ENCODE results near the gene RGS16.

Gene RGS16

DNA sequence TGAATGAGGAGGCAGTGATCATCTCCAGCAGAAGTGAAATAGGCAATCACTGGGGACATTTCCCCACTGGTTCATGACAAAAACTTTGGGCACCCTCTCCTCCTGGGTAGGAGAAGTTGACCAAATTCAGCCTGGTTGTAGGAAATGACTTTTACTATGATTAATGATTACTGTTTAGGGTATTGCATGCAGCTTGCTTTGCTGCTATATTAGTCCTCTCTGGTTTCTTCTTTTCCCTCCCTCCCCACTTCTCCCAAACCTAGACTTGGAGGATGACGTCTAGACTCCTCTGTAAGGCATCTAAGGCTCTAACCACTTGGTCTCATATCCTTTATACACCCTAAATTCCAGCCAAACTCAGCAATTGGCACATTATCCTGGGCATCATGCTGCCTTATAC, 3.4 kb upstream of the RGS16 start:
- DNase-seq, result no peak

DNA sequence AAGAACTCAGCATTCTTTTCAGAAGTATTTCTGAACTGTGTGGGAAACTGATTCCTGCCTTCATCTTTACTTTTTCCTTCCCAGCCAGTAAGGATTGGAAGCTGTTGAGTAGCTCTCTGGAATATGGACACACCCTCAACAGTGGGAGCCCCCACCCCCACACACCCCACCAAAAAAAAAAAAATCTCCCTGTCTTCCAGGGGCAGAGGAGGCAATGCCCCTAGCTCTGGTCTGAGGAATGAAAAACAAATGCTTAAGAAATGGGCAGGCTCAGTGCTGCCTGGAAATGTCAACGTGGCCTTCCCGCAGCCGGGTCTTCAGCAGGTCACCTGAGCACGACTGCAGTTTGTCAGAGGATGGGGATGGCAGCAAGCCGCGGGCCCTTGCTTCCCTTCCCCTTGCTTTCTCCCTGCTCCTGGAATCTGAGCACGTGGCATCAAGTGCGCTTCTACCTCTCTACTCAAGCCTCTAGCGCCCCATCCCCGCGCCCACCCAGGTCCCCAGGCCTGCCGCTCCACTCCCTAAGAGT, 479 bp downstream of the RGS16 start:
- no peak for DNase-seq

DNA sequence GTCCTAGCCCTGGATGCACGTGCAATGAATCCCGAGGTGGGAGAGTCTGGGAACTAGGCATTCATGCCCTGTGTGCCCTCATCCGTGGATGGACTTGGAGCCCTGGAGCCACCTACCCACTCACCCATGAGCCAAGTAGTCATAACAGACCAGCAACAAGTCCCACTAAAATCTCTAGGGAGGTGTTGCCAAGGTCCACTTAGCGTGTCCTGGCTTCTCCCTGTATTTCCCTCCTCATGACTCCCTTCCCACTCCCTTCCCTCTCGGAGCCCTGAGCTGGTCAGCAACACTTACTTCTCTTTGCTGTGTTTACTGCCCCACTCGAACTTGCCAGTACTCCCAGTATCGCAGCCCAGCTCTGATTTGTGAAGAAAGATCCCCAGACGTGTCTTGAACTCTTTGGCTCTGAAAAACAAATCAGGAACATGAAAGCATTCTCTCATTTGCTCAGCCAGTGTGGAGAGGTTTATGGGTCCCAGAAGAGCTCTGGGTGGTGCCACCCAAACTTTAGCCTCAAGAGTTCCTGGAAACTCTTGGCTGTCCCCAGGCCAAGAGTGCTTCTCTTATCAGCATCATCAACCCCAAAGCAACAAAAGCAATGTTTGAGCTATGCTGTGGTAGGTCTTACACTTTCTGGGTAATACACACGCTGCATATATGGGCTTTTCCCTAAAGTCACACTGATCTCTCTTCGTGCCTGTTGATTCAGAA, 1.1 kb downstream of the RGS16 start:
- no peak for DNase-seq

DNA sequence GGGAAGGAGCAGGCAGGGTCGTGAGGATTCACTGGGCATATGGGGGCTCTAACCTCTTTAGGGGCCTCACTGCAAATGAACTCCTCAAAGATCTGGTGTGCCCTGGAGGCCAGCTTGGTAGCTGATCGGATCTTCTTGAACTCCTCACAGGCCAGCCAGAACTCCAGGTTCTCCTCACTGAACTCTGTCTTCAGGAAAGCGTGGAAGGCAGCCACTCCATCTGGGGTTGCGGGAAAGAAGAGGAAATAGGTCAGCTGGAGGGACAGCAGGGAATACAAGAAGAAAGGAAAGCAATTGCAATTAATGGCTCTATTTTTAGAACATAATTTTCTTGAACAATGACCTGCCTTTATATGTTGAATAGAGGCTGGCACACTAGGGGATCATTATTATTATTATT, 2.3 kb downstream of the RGS16 start:
- no peak for DNase-seq

DNA sequence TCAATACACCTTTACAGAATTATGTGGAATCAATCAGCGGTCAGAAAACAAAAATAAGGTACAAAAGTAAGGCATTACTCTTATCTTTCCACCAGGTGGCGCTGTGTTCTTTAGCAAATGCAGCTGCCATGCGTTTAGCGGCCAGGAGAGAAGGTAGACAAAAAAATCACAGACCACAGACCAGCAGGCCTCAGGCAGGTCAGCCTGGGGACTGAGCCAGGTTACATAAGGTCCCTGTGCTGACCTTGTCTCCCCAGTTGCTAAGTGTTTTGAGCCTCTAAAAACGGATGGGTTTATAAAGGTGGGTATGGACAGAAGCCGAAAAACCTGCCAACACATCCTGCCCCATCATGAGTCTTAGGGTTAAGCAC, 2.8 kb downstream of the RGS16 start:
- peak; percentile 74 for DNase-seq

DNA sequence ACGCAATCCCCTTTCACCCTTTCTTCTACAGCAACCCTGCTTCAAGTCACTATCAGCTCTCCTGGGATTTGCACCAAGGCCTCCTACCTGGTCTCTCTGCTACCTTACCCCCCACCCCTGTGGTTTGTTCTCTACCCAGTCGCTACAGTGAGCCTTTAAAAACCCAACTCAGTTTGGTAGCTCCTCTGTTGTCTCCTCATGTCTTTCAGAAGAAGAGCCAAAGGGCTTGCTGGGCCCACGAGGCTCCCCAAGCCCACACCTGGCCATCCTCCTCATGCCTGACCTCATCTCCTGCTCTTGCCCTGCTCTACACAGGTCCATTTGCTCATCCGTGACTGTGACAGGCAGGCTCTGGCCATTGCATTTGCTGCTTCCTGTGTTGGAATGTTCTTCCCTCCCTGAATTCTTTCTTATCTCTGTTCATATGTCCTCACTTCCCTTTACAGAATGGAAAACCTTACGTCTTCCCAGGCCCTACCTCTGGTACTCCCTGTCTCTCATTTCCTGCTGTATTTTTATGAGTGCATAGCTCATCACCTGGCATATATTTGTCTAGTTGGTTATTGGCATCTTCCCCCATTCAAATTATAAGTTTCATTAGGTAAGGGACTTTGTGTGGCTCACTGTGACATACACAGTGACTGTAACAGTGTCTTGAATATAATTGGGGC, 3.3 kb downstream of the RGS16 start:
- no peak for DNase-seq

DNA sequence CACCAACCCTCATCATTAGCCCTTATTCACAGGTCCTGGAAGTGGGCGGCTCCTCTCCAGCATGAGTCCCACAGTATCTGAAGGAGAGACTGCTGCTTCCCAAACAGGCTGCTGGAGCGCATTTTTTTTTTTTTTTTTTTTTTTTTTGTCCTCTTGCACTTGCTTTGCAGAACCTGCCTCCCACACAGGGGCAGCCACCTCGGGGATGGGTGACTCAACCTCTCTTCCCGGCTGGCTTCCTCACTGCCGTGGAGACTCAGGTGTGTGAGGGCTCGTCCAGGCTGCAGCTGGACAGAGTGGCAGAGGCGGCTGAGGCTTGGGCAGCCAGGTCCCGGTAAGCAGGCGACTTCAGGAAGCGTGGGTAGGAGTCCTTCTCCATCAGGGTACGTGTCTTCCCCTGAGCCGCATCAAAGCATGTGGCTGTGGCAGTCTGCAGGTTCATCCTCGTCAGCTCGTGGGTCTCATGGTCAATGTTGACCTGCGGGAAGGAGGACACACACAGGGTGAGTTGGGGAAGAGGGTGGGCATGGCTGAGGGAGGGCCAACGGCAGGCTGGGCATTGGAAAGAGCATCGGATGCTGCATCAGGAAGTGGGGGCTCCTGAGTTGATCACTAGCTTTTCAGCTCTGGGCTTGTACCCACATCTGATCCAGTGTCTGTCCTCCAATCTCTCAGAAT, 4.0 kb downstream of the RGS16 start:
- DNase-seq, result no peak

DNA sequence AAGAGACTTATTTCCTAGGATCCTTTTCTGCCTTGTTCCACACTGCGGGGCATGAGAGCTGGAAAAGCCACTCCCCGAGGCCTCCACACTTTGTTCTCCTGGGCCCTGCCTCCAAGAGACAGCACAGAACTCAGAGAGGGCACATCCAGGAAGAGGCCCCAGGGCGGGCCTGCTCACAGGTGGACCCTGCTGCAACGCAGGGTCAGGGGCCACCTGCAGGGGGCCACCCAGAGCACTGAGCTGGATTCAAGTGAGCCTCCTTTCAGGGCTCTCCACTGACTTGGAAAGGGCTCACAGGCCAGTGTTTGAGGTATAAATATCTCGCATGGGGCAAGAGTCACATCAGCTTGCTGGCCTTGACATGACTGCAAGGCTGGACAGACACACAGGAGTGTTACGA, 4.8 kb downstream of the RGS16 start:
- DNase-seq, result no peak

DNA sequence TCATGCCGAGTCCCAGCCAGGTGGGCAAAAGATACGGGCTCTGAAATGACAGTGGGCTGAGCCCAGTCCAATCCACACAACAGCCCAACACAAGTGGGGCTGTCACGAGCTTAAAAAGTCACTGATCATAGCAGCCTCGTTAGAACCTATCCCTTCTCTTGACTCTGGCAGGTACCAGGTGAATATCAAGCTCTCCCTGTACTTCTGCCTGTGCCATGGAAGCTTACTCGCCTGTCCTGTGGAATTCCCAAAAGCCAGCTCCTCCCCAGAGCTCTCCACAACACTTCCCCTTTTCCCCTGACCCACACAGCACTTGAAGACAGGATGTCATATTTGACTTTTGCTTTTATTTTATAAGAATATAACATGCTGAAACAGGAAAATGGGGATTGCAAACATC, 5.9 kb downstream of the RGS16 start:
- no peak for DNase-seq

DNA sequence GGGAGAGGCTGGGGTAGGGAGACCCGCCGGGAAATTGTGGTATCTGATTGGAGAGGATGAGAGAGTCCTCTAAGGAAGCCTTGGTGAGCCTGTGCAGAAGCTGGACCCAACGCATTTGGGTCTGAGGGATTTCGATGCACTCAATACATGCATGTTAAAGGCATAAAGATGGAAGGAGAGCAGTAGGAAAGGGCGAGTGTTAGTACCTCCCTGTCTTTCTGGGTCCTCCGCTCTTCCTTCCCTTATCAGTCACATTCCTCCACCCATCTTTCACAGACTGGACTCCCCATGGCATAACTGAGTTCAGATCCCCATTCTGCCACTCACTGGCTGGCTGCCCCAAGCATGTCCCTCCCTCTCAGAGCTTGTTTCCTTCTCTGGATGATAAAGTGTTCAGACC, 7.3 kb downstream of the RGS16 start:
- no peak for DNase-seq

DNA sequence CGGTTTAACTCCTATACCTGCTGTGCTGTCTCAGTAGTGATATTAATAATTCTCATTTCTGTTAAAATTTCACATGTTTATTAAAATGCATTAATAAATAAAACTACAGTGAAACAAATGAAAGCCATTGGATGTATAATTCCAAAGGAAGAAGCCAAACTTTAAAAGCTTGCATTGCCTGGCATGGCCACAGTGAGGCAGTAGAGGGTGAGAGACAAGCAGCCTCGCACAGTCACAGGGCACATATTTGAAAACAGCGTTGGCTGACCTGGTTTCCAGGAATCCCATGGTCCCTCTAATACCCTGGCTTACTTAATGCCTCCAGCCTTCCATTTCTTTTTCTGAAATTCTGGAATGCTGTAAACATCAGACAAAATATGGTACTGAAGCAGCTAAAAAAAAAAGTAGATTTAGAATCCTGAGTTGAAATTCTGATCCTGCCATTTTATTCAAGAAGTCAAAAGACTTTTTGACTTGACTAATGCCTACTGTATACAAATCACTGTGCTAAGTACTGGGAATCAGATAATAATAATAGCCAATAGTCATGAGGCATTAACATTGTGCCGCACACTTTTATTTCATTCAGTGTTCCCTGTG, 8.4 kb downstream of the RGS16 start:
- peak; percentile 23 for DNase-seq

DNA sequence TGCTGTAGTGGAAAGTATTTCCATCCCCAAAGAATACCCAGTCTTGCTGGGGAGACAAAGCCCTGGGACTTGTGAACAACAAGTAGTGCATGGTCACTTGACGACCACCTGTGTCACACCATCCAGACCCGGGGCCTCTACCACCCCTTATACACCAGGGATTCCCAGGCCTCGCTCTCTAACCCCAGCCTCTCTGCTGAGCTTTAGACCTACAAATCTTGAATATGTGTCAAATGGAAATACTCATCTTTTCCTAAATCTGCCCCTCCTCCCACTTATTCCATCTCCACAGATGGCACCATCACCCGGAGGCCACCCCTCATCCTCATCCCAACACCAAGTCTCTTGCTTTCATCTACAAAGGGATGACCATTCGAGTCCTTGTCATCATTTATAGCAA, 14.3 kb downstream of the RGS16 start:
- DNase-seq, result no peak

DNA sequence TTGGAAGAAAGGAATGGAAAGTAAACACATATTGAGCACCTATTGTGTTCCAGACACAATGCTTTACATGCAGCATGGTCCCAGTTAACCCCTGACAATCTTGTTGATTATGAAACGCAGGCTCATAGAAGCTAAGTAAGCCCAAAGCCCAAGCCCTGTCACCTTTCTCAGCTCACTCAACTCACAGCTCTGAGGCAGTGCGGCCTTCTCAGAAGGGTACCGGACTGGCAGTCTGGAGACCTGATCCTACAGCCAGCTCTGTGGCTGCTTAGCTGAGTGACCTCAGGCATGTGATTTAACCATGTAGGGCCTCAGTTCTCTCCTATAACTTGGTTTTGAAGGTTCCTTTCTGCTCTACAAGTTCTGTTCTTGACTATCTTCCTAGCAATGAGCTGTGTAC, 14.7 kb downstream of the RGS16 start:
- DNase-seq, result no peak

DNA sequence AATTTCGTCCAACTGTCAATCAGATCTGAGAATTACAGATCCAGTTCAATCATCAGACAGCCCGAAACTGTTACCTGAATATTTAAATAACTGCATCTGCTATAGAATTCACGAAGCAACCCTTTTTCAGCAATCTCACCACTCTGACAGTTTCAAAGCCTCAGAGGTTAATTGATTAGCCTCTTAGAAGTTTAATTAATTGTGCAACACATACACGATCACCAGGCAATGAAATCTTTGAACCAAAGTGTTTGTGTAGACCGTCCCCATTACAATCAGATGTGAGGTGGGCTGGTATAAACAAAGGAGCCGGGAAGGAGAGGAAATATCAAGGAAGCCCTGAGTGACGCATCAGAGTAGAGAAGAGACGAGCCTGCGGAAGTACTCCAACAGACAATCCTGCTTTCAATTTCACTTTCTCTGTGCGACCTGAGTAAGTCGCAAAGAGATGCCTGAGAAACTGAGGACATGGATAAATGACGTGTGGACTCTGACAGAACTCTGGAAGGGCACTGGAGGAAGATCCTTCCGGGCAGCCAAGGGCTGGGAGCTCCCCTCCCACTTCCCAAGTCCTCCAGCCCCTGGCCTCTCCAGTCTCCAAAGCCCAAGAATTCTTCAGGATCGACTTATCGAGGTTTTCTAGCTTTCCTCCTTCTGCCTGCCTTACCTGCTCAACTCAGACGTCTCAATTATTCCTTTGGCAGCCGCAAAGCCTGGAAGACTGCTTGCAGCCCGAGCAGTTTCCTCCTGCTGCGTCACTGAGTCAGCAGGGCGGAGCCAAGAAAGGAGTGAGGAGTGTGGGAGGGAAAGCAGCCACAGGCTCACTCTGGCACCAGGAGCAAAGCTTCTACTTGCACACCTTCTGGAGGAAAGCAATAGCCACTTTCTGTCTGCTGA, 15.4 kb downstream of the RGS16 start, which contains the start of gene RNASEL:
Gene RNASEL, minus strand, starts transcription at position 757 of the 897 bp plus-strand sequence. CDS start 2,450 bp downstream, outside the sequence.
- DNase-seq, result peak; percentile 45

DNA sequence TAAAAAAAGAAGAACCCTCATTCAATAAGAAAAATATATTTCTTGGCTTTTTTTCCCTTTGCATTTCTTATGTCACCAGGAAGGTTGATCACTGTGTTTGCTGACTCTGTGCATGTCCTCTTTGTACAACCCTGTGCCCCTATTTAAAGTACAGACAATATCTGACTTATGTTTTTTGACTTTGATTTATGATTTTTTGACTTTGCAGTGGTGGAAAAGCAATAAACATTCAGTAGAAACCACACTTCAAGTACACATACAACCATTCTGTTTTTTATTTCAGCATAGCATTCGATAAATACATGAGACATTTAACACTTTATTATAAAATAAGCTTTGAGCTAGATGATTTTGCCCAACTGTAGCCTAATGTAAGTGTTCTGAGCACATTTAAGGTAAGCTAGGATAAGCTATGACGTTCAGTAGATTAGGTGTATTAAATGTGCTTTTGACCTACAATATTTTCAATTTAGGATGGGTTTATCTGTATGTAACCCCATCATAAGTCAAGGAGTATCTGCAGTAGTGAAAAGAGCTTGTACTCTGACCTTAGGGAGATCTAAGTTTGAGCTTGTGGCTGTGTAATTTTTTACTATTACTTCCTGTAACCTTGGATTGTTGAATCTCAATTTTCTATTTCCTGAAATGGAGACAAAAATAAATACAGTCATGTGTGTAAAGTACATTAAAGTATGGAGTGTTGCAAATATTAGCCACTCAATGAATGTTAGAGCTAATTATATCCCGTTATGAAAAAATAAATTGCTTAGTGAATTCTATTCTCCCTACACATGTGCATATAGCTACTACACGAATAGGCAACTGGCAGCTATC, 16.3 kb downstream of the RGS16 start:
- no peak for DNase-seq

DNA sequence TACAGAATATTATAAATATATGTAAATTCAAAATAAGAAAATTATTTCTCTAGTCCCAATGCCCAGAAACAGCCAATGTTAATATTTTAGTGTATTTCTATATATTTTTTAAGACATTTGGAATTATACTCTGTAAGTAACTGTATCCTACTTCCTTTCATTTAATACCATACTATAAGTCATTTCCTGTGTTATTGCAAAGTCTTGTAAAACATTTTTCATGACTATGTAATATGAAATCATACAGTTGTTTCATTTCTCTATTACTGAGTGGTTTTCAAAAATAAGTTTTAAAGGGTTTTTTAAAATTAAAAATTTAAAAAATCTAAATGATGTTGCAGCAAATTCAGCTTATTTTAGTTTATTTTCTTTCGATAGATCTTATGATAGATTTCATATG, 17.1 kb downstream of the RGS16 start:
- no peak for DNase-seq

DNA sequence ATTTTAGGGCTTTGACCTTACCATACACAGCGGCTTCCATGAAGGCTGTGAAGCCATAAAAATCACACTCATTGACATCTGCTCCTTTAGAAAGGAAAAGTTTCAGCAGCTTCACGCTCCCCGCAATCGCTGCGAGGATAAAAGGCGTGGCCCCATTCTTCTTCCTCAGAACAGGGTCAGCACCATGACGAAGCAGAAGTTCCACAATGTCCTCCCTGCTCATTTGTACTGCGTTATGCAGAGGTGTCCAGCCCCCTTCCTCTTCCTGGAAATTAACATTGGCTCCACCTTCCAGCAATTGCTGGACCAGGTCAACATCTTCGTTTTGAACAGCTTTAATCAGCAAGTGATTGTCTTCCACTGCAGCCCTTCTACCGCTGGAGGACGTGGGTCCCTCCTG, 17.8 kb downstream of the RGS16 start:
- no peak for DNase-seq

DNA sequence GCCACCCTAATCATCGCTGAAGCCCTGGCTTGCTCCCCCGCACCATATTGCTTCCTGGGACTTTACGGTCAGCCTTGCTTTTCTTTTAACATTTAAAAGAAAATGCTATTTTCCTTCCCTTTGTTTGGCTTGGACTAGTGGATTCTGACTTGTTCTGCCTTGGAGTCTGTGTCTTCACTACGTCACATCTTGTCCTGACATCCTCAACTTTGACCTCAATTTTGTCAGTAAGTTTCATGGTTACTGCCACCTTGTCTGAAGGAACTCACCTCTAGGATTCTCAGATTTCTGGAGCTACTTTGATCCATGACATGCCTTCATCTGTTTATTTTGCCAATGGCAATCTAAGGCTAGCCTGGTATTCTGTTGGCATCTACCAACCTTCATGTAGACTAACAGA, 19.4 kb downstream of the RGS16 start:
- no peak for DNase-seq

DNA sequence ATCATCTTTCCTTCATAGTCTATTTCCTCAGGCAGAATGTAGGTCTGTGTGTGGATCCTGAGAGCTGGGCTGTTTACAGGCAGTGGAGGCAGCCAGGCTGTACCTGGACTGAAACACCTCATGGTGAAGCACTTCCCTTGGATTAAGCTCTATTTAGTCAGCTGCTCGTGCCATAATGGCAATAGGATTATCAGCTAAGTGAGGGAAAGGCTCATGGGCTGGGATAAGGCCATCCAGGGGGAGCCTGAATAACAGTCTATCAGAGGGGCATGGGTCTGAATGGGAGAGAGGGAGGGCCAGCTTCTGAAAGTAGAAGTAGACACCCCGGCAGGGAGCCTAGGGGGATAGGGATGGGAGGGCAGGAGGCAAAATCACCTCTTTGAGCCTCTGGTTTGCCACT, 23.5 kb downstream of the RGS16 start:
- DNase-seq, result no peak

DNA sequence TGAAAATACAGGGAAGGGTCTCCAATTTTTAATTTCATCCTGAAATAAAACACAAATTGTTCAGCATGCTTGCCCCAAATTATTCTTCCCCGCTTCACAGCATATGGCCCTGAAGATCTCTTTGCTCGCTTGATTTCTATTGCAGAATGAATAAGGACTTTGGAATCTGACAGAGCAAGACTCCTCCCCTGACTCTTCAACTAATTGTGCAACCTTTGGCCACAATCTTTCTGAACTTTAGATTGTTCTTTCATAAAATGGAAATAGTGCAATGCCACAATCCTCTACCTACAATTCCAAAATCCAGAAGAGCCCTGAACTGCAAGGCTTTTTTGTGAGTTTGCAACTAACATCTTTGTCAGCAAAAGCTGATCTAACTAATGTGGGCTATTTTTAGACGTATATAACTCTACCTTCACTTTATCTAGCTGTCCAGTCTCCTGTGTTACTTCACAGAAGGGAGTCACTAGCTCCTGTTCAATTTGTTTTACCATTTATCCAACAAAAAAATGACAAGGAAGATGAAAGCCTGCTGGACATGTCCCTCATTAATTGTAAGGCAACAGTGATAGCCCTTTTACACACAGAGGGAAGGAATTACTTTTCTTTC, 28.5 kb downstream of the RGS16 start:
- no peak for DNase-seq

DNA sequence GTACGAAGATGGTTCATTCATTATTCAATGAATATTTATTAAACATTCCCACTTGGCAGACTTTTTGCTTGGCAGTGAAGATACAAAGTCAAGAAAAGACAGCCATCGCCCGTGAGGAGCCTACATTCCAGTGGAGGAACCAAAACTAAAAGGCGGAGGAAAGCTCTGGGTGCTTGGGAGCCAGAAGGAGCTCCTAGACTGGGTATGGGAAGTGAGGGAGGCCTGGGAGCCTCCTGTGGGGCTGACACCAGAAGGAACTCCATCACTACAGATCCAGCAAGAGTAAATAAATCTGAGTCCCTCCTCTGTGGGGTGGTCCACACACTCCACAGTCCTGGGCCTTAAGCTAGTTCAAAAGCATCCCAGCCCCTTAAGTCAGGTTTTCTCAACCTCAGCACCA, 30.0 kb downstream of the RGS16 start:
- no peak for DNase-seq
